ENCODE data around the gene DNAJB11.
A peak's percentile ranks its signal among the peaks of the same experiment; 100 is the strongest.

DNAJB11 gene

DNA sequence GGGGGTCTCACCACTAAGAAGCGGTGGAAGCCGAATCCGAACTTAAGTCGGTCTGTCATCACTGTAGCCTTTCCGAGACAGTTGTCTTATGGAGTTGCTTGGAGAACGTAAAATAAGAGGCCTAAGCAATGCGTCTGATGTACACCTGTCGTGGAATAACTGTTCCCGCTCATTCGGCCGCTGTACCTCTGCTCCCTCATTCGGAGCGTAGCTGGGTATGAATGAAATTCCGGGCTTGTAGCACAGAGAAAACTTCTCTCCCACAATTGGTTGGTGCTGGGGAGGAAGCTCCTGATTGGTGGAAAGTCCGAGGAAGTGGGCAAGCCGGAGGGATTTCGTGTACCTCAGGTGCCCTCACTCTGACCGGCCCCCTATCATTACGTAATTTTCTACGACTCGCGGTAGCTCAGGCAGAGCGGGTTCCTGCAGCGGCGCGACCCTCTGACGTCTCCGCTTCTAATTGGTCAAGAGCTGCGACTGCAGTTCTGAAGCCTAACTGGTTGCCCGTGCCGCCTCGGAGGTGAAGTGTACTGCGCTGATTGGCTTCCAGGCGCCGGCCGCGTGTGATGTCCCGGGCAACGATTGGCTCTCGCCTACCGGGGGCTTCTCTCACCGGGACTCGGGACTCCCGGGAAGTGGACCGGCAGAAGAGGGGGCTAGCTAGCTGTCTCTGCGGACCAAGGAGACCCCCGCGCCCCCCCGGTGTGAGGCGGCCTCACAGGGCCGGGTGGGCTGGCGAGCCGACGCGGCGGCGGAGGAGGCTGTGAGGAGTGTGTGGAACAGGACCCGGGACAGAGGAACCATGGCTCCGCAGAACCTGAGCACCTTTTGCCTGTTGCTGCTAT is at the start of gene DNAJB11:
DNAJB11 (plus strand) TSS at position 625 of the 845 bp plus-strand sequence; CDS start at position 803, 178 bp downstream.
- Histone ChIP-seq H3K4me1 (ENCODE audit: insufficient read depth, low read length, poor library complexity, severe bottlenecking) (peaks cover 48% of the 10 kb centered on the region), H3K4me2 (ENCODE audit: low read depth, low read length, poor library complexity, severe bottlenecking) (peak within 1 kb of the TSS; percentile 97)

DNA sequence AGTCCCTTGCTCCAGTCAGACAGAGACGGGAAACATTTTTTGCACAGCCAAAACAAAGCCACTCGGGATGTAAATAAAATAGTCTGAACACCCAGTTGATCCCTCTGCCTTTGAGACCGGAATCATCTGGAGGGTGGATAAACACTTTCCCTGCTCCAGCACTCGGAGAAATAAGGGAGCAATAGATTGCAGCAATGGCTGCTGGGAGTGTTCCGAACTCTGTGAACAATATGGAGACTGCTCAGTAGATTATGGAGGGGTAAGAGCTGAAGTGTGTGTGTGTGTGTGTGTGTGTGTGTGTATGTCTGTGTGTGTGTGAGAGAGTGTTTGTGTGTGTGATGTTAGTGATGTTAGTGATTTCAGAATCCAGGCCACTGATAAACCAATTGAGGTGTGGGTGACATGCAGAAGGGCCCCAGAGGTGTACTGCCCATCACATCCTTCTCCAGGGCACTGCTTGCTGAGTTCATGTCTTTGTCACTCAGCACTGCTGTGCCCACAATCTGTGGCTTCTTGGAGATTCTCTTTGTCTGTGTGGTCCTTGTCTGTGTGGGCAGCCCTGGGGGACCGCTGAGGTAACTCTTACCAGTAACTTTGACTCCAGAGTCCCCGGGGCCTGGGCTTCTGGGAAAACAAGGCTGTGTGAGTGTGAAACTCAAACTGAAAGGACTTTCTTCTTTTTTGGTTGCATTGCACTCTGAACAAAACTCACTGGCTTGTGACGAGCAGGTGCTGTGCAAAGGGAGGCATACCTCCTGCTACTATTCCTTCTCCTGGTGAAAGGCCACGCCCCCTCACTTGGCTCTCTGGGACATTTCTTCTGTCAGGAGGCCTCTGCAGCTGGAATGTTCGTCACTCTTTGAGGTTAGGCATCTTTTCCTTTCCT is 49.3 kb upstream of the DNAJB11 start:
- Histone ChIP-seq H3F3A (ENCODE audit: low read depth) (peaks cover 14% of the 10 kb centered on the region), H2AFZ (ENCODE audit: low read length) (no peak overlapping the region), H3K27me3 (ENCODE audit: insufficient read depth, low read length, poor library complexity, severe bottlenecking) (no peaks in the 10 kb centered on the region), H3K4me3 (ENCODE audit: low read length, poor library complexity, severe bottlenecking) (no peak overlapping the region), H3K9me2 (replicated peaks; ENCODE audit: low read depth, low read length) (no peaks in the 10 kb centered on the region), H3K4me1 (ENCODE audit: insufficient read depth, low read length, poor library complexity, severe bottlenecking) (peaks cover 61% of the 10 kb centered on the region), H3K4me2 (ENCODE audit: low read depth, low read length, poor library complexity, severe bottlenecking) (no peak overlapping the region), H4K20me1 (ENCODE audit: insufficient read depth, low read length, poor library complexity, severe bottlenecking) (no peaks in the 10 kb centered on the region), H3K36me3 (ENCODE audit: insufficient read depth, low read length) (no peaks in the 10 kb centered on the region), H3K79me2 (ENCODE audit: insufficient read depth, low read length) (no peaks in the 10 kb centered on the region), H3K9ac (ENCODE audit: low read depth, low read length, poor library complexity, severe bottlenecking) (peak overlapping the region; percentile 80), H3K9me3 (ENCODE audit: insufficient read depth, low read depth, low read length) (no peaks in the 10 kb centered on the region)
- TF ChIP-seq, protein P1, sequence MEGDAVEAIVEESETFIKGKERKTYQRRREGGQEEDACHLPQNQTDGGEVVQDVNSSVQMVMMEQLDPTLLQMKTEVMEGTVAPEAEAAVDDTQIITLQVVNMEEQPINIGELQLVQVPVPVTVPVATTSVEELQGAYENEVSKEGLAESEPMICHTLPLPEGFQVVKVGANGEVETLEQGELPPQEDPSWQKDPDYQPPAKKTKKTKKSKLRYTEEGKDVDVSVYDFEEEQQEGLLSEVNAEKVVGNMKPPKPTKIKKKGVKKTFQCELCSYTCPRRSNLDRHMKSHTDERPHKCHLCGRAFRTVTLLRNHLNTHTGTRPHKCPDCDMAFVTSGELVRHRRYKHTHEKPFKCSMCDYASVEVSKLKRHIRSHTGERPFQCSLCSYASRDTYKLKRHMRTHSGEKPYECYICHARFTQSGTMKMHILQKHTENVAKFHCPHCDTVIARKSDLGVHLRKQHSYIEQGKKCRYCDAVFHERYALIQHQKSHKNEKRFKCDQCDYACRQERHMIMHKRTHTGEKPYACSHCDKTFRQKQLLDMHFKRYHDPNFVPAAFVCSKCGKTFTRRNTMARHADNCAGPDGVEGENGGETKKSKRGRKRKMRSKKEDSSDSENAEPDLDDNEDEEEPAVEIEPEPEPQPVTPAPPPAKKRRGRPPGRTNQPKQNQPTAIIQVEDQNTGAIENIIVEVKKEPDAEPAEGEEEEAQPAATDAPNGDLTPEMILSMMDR (conservative IDR thresholded peaks at IDR 0.05; ENCODE audit: low read length), result no peak
- TF ChIP-seq EZH2phosphoT487 (IDR thresholded peaks at IDR 0.05; ENCODE audit: borderline replicate concordance), result no peak

More for the DNA sequence above, at the start of gene DNAJB11:
- peak within 1 kb of the TSS; percentile 91 for H3K9ac ChIP-seq (ENCODE audit: low read depth, low read length, poor library complexity, severe bottlenecking)
- no peaks in the 10 kb centered on the region for H3K27me3 ChIP-seq (ENCODE audit: insufficient read depth, low read length, poor library complexity, severe bottlenecking)
- TF ChIP-seq, protein P1 (conservative IDR thresholded peaks at IDR 0.05; ENCODE audit: low read length), result no peak
- no peak for TF ChIP-seq EZH2phosphoT487 (IDR thresholded peaks at IDR 0.05; ENCODE audit: borderline replicate concordance)
- H3F3A ChIP-seq (ENCODE audit: low read depth), result no peaks in the 10 kb centered on the region
- H3K4me3 ChIP-seq (ENCODE audit: low read length, poor library complexity, severe bottlenecking), result peak within 1 kb of the TSS; percentile 93
- peak within 1 kb of the TSS; percentile 82 for H2AFZ ChIP-seq (ENCODE audit: low read length)
- H3K9me3 ChIP-seq (ENCODE audit: insufficient read depth, low read depth, low read length), result no peaks in the 10 kb centered on the region
- H3K79me2 ChIP-seq (ENCODE audit: insufficient read depth, low read length), result peaks cover 77% of the 10 kb centered on the region
- H4K20me1 ChIP-seq (ENCODE audit: insufficient read depth, low read length, poor library complexity, severe bottlenecking), result peaks cover 36% of the 10 kb centered on the region
- peaks cover 26% of the 10 kb centered on the region for H3K36me3 ChIP-seq (ENCODE audit: insufficient read depth, low read length)
- H3K9me2 ChIP-seq (replicated peaks; ENCODE audit: low read depth, low read length), result no peaks in the 10 kb centered on the region

DNA sequence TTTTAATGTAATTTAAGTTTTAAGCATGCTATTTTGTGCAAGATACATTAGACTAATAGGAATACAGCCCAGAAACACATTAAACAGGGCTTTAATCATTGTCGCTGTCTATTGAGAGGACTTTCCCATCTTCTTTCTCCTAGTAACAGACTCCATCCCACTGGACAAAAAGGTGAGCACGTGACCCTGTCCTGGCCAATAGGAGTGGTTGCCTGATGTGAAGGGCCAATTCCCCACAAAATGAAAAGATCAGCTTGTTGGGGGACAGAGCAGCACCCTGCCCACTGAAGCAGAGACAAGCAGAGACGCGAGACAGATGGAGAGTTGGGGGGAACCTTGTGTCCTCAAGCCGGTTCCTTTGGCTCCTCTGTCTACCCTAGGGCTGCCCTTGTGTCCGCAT is 47.5 kb upstream of the DNAJB11 start:
- Histone ChIP-seq H3K4me3 (ENCODE audit: low read length, poor library complexity, severe bottlenecking) (no peak overlapping the region), H4K20me1 (ENCODE audit: insufficient read depth, low read length, poor library complexity, severe bottlenecking) (no peaks in the 10 kb centered on the region), H3K9me3 (ENCODE audit: insufficient read depth, low read depth, low read length) (no peaks in the 10 kb centered on the region; the same call in 1 of the 2 replicates), H3K79me2 (ENCODE audit: insufficient read depth, low read length) (no peaks in the 10 kb centered on the region), H3K9me2 (replicated peaks; ENCODE audit: low read depth, low read length) (no peaks in the 10 kb centered on the region), H3K36me3 (ENCODE audit: insufficient read depth, low read length) (no peaks in the 10 kb centered on the region), H3K9ac (ENCODE audit: low read depth, low read length, poor library complexity, severe bottlenecking) (no peak overlapping the region), H3K27me3 (ENCODE audit: insufficient read depth, low read length, poor library complexity, severe bottlenecking) (no peaks in the 10 kb centered on the region), H3K4me2 (ENCODE audit: low read depth, low read length, poor library complexity, severe bottlenecking) (no peak overlapping the region), H3K4me1 (ENCODE audit: insufficient read depth, low read length, poor library complexity, severe bottlenecking) (peaks cover 48% of the 10 kb centered on the region), H3F3A (ENCODE audit: low read depth) (peaks cover 12% of the 10 kb centered on the region), H2AFZ (ENCODE audit: low read length) (no peak overlapping the region; the same call in 1 of the 2 replicates)
- no peak for TF ChIP-seq EZH2phosphoT487 (IDR thresholded peaks at IDR 0.05; ENCODE audit: borderline replicate concordance)
- TF ChIP-seq, protein P1 (conservative IDR thresholded peaks at IDR 0.05; ENCODE audit: low read length), result no peak

Measured in Loucy (cell line).